CD4-positive, alpha-beta T cell treated with Interleukin-10 for 1 hour (primary cell): ENCODE data around the gene LUC7L2.
"Not testable (repeated sequence)": the region's sequence is repeated elsewhere in the genome, so short reads cannot be mapped to it uniquely, and the experiment has no call there.

Experiments used
- DNase-seq: peaks from one replicate; pipeline ENCODE4 v3.0.0-alpha.2; 2020

Gene LUC7L2

DNA sequence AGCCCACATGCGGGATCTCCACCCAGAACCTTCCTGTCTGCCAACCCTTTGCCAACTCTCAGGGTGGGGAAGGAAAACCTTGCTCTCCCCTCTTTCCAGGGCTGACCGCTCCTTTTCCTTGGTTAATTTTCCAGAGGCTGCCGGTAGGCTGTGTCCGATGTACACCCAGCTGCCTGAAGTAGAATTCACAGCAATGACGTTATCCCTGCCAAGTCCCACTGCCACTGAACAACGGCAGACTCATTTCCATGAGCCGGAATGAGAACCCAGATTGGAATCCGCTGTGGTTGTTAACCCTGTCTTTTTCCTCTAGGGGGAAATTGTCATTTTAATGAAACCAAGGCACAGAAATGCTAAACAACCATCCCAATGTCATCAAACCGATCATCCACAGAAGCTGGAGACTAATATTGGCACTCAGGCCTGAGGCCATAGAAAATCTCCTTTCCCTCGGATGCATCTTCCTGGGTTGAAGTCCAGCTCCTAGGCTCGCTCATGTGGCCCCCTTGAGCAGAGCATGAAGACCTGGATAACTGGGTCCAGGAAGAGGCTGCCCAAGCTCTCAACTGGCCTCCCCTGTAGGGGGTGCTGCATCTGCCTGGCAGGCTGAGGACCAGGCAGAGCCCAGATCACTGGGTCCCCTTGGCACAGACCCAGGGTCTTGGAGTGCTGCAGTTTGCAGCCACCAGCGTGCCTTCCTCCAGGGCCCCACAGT lies 93.4 kb downstream of the LUC7L2 start:
- DNase-seq: no peak

DNA sequence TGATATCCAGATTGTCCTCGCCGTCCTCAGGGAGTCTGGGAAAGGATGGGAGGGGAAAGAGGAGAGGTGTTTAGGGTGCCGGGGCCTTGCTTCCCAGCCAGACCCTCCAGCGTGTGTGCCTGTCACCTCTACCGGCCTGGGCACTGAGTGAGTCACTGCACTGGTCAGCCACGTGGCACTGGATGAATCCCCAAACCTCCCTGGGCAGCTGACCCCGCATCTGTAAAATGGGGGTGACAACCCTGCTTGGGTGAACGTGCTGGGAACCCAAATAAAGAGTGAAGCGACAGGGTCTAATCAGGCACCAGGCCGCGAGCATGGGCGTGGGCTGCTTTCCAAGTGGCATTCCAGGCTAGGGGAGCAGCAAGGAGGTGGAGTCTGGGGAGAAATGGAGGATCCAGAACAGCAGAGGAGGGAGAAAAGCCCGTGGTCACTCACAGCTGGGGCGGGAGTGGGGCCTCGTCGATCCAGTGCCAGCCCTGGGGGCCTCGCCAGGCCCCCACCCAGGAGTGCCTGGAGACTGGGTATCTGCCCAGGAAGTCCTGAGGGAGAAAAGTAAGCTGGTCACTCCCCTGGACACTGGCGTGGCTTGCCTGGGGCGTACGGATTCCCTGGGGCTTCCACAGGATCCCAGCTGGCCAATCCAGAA lies 94.1 kb downstream of the LUC7L2 start:
- no peak for DNase-seq

DNA sequence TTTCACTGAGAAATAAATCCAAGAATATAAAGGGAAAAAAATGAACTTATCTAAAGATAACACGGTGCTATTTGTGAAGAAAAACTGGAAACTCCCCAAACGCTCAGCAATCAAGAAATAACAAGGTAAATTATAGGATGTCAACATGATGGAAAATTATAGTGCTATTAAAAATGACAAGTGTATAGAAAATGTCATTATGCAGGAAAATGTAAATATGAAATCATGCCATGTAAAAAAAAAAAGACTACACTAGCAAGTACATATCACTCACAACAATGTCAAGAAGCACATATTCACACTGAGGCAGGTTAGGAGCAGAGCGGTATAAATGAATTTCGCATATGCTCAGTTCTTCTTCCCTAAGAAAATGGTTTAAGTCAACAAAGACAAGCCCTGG lies 96.1 kb downstream of the LUC7L2 start:
- DNase-seq: no peak

DNA sequence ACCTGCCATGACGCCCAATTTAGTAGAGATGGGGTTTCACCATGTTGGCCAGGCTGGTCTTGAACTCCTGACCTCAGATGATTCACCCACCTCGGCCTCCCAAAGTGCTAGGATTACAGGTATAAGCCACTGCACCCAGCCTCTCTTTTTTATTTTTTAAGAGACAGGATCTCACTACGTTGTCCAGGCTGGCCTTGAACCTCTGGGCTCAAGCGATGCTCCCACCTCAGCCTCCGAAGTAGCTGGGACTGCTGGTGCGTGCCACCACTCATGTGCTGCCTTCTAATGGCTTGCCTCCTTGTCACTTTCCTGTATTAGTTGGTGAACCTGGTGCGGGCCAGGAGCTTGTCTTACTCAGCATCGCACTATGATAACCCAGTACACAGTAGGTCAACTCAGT lies 96.8 kb downstream of the LUC7L2 start:
- DNase-seq: no peak

DNA sequence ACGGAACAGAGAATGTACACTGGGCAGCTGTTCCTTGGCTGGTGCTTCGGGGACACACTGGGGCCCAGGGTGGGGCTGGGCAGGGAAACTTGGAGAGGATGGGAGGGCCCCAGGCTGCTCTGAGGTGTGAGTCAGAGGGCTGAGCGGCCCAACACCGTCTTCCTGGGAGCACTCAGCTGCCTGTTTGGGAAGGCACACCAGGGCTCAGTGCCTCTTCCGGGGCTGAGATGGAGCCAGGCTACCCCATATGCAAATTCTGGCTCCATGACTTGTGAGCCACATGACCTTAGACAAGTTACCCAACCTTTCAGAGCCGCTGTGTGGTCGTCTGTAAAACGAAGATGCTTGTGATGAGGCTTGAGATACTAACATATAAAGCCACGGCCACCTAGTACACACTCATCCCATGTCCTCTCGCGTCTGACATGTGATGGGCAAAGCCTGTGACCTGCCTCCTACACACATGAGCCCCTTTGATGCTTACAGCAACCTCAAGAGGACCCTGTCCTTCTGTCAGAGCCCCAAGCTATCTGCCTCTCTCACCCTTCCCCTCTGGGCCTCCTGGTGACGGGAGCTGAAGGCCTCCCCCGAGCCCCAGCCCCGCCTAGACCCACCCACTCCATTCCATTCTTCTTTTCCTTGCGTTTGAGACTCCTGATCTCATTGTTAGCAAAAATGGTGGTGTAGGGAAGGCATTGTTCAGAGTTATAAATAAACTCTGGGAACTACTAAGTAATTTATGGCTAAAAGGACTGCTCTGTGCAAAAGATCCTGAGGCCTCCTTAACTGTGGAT lies 97.7 kb downstream of the LUC7L2 start:
- no peak for DNase-seq

DNA sequence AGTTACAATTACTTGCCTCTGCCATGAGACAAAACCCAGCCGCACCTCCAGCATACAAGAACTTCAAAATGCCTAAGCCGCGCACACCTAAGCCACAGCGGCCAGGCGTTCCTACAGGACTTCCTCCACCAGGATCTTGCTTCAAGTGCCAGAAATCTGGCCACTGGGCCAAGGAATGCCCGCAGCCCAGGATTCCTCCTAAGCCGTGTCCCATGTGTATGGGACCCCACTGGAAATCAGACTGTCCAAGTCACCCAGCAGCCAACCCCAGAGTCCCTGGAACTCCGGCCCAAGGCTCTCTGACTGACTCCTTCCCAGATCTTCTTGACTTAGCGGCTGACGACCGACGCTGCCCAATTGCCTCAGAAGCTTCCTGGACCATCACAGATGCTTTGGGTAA lies 103.7 kb downstream of the LUC7L2 start:
- not testable (repeated sequence) for DNase-seq

DNA sequence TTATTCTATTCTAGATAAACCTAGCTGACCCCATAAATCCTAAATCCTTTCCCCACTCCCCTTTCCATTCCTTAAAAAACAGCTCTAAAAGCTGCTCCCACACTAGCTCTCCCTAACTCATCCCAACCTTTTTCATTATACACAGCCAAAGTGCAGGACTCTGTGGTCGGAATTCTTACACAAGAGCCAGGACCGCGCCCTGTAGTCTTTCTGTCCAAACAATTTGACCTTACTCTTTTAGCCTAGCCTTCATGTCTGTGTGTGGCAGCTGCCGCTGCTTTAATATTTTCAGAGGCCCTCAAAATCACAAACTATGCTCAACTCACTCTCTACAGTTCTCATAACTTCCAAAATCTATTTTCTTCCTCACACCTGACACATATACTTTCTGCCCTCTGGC lies 104.8 kb downstream of the LUC7L2 start:
- DNase-seq: not testable (repeated sequence)

DNA sequence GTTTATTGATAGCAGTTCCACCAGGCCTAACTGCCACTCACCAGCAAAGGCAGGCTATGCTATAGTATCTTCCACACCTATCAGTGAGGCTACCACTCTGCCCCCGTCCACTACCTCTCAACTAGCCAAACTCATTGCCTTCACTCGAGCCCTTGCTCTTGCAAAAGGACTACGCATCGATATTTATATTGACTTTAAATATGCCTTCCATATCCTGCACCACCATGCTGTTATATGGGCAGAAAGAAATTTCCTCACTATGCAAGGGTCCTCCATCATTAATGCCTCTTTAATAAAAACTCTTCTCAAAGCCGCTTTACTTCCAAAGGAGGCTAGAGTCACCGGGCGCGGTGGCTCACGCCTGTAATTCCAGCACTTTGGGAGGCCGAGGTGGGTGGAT lies 105.4 kb downstream of the LUC7L2 start:
- DNase-seq: not testable (repeated sequence)

DNA sequence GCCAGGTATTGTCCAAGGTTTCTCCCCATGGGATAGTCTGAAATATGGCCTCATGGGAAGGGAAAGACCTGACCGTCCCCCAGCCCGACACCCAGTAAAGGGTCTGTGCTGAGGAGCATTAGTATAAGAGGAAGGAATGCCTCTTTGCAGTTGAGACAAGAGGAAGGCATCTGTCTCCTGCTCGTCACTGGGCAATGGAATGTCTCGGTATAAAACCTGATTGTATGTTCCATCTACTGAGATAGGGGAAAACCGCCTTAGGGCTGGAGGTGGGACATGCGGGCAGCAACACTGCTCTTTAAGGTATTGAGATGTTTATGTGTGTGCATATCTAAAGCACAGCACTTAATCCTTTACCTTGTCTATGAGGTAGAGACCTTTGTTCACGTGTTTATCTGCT lies 108.0 kb downstream of the LUC7L2 start:
- not testable (repeated sequence) for DNase-seq

DNA sequence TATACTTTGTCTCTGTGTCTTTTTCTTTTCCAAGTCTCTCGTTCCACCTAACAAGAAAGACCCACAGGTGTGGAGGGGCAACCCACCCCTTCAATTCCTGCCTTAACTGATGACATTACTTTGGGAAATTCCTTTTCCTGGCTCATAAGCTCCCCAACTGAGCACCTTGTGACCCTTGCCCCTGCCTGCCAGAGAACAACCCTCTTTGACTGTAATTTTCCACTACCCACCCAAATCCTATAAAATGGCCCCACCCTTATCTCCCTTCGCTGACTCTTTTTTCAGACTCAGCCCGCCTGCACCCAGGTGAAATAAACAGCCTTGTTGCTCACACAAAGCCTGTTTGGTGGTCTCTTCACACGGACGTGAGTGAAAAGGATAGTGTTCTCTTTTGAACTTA lies 108.6 kb downstream of the LUC7L2 start:
- not testable (repeated sequence) for DNase-seq

DNA sequence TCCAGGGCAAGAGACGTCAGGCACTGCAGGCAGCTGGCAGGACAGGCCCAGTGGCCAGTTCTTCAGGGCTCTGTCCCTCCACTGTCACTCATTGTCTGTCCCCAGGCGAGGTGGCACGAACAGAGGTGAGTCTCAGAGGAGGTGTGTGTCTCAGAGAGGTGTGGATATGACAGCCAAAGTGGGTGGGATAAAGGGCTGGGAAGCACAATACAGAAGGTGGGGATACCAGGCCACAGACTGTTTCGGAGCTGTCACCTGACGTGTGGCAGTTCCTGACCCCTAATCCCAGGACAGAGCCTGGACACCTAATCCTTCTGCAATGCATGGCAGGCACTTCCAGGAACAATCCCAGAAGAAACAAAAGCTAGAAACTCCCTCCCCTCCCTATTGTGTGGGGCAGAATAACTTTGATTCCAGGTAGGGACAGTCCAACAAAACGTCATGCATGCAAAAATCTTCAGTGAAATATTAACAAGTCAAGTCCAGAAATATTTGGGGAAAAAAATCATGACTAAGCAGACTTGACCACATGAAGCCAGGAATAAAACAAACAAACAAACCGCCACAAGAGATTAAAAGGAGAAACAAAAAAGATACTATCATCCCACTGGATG lies 112.2 kb downstream of the LUC7L2 start:
- no peak for DNase-seq
